MM.1S (cell line): ENCODE data around the gene NCKAP5.

Experiments used
- DNase-seq: peaks from one replicate; pipeline ENCODE4 v3.0.0-alpha.2; 2015
- H2AFZ ChIP-seq: fragments of 300-600 bp; sonication (generic); 2 replicates; pipeline ENCODE4 v1.6.0; 2016; ENCODE audit warnings: antibody characterized with exemption, low read length
- H3F3A ChIP-seq: fragments of 300-600 bp; sonication (generic); 2 replicates; pipeline ENCODE4 v1.6.1; 2016; ENCODE audit warnings: mild to moderate bottlenecking, antibody characterized with exemption, low read length, moderate library complexity, mixed read lengths; ENCODE audit not compliant: insufficient read depth
- H3K27ac ChIP-seq: fragments of 300-600 bp; sonication (generic); 2 replicates; pipeline ENCODE4 v1.5.1; 2016; ENCODE audit warnings: mild to moderate bottlenecking, low read length
- H3K27me3 ChIP-seq: fragments of 300-600 bp; sonication (generic); replicated peaks from 2 replicates; pipeline ENCODE4 v1.6.0; 2016; ENCODE audit warnings: low read length; ENCODE audit not compliant: insufficient read depth
- H3K36me3 ChIP-seq: fragments of 300-600 bp; sonication (generic); replicated peaks from 2 replicates; pipeline ENCODE4 v1.6.1; 2016; ENCODE audit warnings: mild to moderate bottlenecking, low read length, mixed read lengths; ENCODE audit not compliant: insufficient read depth
- H3K4me1 ChIP-seq: fragments of 300-600 bp; sonication (generic); 2 replicates; pipeline ENCODE4 v1.6.1; 2016; ENCODE audit warnings: low read length, mixed read lengths
- H3K4me2 ChIP-seq: fragments of 300-600 bp; sonication (generic); 2 replicates; pipeline ENCODE4 v1.6.0; 2016; ENCODE audit warnings: low read depth, low read length
- H3K4me3 ChIP-seq: fragments of 300-600 bp; sonication (generic); 2 replicates; pipeline ENCODE4 v1.5.1; 2016; ENCODE audit warnings: low read length, mixed read lengths
- H3K79me2 ChIP-seq: fragments of 300-600 bp; sonication (generic); 2 replicates; pipeline ENCODE4 v1.6.1; 2016; ENCODE audit warnings: mixed run types, low read length, mixed read lengths
- H3K9ac ChIP-seq: fragments of 300-600 bp; sonication (generic); 2 replicates; pipeline ENCODE4 v1.6.1; 2016; ENCODE audit warnings: low read length, mixed read lengths
- H3K9me2 ChIP-seq: fragments of 300-600 bp; sonication (generic); replicated peaks from 2 replicates; pipeline ENCODE4 v1.6.1; 2016; ENCODE audit warnings: mild to moderate bottlenecking, low read length, mixed read lengths; ENCODE audit not compliant: insufficient read depth
- H3K9me3 ChIP-seq: fragments of 300-600 bp; sonication (generic); replicated peaks from 2 replicates; pipeline ENCODE4 v1.6.1; 2016; ENCODE audit warnings: mild to moderate bottlenecking, low read length, mixed read lengths; ENCODE audit not compliant: insufficient read depth
- H4K20me1 ChIP-seq: fragments of 300-600 bp; sonication (generic); 2 replicates; pipeline ENCODE4 v1.6.1; 2016; ENCODE audit warnings: mild to moderate bottlenecking, low read length, moderate library complexity, mixed read lengths; ENCODE audit not compliant: insufficient read depth
- CTCF ChIP-seq: fragments of 300-600 bp; sonication (generic); IDR thresholded peaks from 2 replicates; pipeline ENCODE4 v1.5.1; 2016; ENCODE audit warnings: antibody characterized with exemption, low read length, mixed read lengths
- EZH2 ChIP-seq: fragments of 300-600 bp; sonication (generic); optimal IDR thresholded peaks from 2 replicates; pipeline ENCODE3; 2017; ENCODE audit warnings: low read depth, mild to moderate bottlenecking, antibody characterized with exemption, low read length, mixed read lengths
- EZH2phosphoT487 ChIP-seq: fragments of 300-600 bp; sonication (generic); IDR thresholded peaks from 2 replicates; pipeline ENCODE4 v1.6.1; 2018; ENCODE audit warnings: antibody characterized with exemption, low read length

NCKAP5 gene

DNA sequence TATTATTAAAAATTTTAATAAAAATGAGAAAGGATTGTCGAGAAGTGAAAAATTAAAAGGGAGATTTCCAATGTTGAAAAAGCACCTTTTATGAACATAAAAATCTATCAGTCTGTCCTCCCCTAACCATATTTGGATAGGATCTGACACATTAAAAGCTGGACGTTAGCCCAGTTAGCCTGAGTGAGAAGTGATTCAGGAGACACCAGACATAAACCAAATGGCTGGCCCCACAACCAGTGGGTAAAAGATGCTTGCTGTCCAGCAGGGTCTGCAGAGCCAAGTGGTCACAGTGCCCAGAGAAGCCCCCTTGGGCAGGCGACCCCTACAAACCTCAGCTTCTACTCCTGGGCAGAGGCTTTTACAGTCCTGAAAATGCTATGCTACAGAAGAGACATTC, 644.5 kb downstream of the NCKAP5 start:
- no peaks in the 10 kb centered on the region for H3K27me3 ChIP-seq
- H4K20me1 ChIP-seq, result no peaks in the 10 kb centered on the region
- H3K4me1 ChIP-seq, result no peaks in the 10 kb centered on the region
- H3K4me3 ChIP-seq, result no peak overlapping the region
- H2AFZ ChIP-seq, result no peak overlapping the region
- H3K4me2 ChIP-seq, result no peak overlapping the region
- no peaks in the 10 kb centered on the region for H3K36me3 ChIP-seq
- H3K79me2 ChIP-seq, result no peaks in the 10 kb centered on the region
- no peak overlapping the region for H3K9ac ChIP-seq
- H3K9me3 ChIP-seq, result no peaks in the 10 kb centered on the region
- DNase-seq, result no peak
- H3F3A ChIP-seq, result no peaks in the 10 kb centered on the region
- H3K27ac ChIP-seq, result no peak overlapping the region
- no peak for TF ChIP-seq EZH2
- no peaks in the 10 kb centered on the region for H3K9me2 ChIP-seq

DNA sequence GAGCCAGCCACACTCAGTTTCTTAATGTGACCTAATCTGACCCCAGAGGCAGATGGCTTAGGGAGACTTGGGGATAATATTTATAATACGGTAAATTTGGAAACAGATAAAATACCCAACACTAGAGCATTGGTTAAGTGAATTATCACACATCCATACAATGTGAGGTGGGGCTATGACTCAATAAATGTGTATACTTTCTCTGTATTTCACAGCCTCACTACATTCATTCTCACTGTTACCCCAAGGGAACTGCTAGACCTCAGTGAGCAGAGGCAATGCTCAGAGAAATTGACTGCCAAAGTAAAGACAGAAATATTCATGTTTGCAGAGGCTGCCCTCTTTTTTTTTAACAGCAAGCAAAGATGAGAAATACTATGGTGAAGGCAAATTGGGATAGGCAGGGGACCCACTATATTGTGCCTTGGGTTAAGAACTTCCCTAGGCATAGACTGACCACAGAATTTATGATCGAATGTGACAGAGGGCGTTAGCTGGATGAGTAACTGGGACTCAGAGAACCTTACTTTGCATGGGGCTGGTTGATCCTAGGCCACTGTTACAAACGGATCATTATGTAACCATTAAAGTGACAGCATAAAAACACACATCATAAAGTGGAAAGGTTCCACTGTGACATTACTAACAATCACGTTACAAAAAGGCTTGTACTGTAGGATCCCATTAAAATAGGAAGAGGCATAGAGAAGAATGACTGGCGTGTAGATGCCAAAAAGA, 652.3 kb downstream of the NCKAP5 start:
- H3K79me2 ChIP-seq, result no peaks in the 10 kb centered on the region
- no peak for DNase-seq
- H4K20me1 ChIP-seq, result no peaks in the 10 kb centered on the region
- H3K4me2 ChIP-seq, result no peak overlapping the region
- no peaks in the 10 kb centered on the region for H3K9me2 ChIP-seq
- TF ChIP-seq CTCF, result no peak
- no peak for TF ChIP-seq EZH2phosphoT487
- no peak for TF ChIP-seq EZH2
- no peaks in the 10 kb centered on the region for H3K4me1 ChIP-seq
- H3K9me3 ChIP-seq, result no peaks in the 10 kb centered on the region
- no peaks in the 10 kb centered on the region for H3K36me3 ChIP-seq
- no peak overlapping the region for H2AFZ ChIP-seq
- H3K27me3 ChIP-seq, result no peaks in the 10 kb centered on the region
- no peak overlapping the region for H3K4me3 ChIP-seq
- no peak overlapping the region for H3K27ac ChIP-seq
- H3K9ac ChIP-seq, result no peak overlapping the region
- H3F3A ChIP-seq, result no peaks in the 10 kb centered on the region

DNA sequence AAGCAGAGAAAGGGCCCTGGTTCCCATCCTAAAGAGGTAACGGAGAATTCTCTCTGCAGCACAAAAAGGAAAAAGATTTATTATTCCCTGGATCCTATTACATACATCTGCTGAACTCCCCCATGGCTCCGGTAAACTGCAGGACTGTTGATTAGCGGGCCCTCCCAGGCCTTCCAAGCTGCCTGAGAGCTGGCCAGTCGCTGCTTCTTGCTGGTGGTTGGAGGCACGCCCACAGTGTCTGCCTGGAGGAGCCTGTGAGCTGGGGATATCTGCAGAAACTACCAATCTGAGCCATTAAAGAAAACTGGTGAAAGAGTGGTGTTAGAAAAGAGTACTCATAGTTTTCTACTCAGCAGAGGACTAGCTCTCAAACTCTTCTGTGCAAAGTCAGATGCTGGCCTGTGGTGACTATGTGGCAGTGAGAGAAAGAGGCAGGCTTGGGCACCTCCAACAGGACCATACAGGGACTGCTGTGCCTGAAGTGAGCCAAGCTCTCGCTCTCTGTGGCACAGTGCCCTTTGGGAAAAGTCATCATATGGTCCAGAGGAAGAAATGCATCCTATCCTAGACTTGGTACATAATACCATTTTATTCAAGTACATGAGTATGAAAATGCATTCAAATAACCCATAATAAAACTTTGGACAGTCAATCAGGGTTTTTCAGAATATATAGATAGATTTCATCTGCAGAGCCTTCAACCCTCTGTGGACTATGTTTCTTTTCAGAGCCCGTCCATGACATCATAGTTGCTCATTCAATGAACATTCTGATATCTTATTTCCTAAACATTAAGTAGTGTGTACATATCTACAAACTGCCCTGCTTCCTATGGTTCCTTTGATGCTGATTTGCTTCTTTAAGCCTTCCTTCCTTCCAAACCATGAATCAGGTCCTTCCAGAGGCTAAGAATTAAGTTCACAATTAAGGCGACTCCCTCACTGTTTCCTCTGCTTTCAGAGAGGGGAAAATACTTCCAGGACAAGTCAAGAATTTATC, 656.2 kb downstream of the NCKAP5 start:
- Histone ChIP-seq H3K27me3 (no peaks in the 10 kb centered on the region), H3F3A (no peaks in the 10 kb centered on the region), H3K36me3 (no peaks in the 10 kb centered on the region), H3K9me3 (no peaks in the 10 kb centered on the region), H2AFZ (no peak overlapping the region), H3K9ac (no peak overlapping the region), H3K9me2 (no peaks in the 10 kb centered on the region), H3K4me2 (no peak overlapping the region), H3K4me3 (no peak overlapping the region), H4K20me1 (no peaks in the 10 kb centered on the region), H3K79me2 (no peaks in the 10 kb centered on the region), H3K27ac (no peak overlapping the region), H3K4me1 (no peaks in the 10 kb centered on the region)
- no peak for DNase-seq
- no peak for TF ChIP-seq CTCF
- no peak for TF ChIP-seq EZH2
- no peak for TF ChIP-seq EZH2phosphoT487
